T-cell (primary cell): Measurements from ENCODE around the gene CREB3L4. TPM values are rescaled to one million over a fixed set of nuclear protein-coding genes. Genes with fewer than 3 reads are reported as not detected.
"Not testable (repeated sequence)": the region's sequence is repeated elsewhere in the genome, so short reads cannot be mapped to it uniquely, and the experiment has no call there.

Experiments
- ATAC-seq, 4 experiments: fragments of 200-7000 bp in 3 of 4; fragments of 150-1000 bp in 1 of 4; cut with Tn5 transposase; replicated peaks in 1 of 4; 1 replicate in 3 of 4; 2 replicates in 1 of 4; pipeline ENCODE4 v1.10.0; 2021; ENCODE audit warnings: moderate library complexity in 3 of 4, mild to moderate bottlenecking in 2 of 4, moderate number of reproducible peaks in 1 of 4
- CTCF ChIA-PET, 2 donors: fragments of 300-600 bp; sonication (Branson Sonifier 250); formaldehyde crosslinking; loops; one replicate each; lab custom pipeline; 2022; ENCODE audit warnings: antibody characterized with exemption in 2 of 2; lab: Charles Lee
- POLR2A ChIA-PET, 2 donors: fragments of 300-600 bp; sonication (Branson Sonifier 250); formaldehyde crosslinking; loops; one replicate each; lab custom pipeline; 2022; ENCODE audit warnings: antibody characterized with exemption in 2 of 2; lab: Charles Lee
- DNase-seq, 35 experiments: peaks; one replicate each; pipeline versions ENCODE4 v3.0.0 to v3.0.0-alpha.2; 2013 to 2023
- H3K27ac ChIP-seq: one replicate; pipeline ENCODE4 v1.5.1; 2013; ENCODE audit warnings: low read length
- H3K27me3 ChIP-seq, 2 experiments: replicated peaks in 1 of 2; 1 replicate in 1 of 2; 2 replicates in 1 of 2; pipeline versions ENCODE4 v1.6.1 to v1.7.0; 2013; ENCODE audit warnings: low read length in 1 of 2, mixed read lengths in 1 of 2; ENCODE audit not compliant: control insufficient read depth in 2 of 2, insufficient read depth in 2 of 2; ENCODE audit errors: extremely low read depth in 1 of 2
- H3K36me3 ChIP-seq, 2 donors: 1 replicate in 1 of 2; 2 replicates in 1 of 2; pipeline versions ENCODE4 v1.6.1 to v1.7.0; 2013; ENCODE audit warnings: low read length in 1 of 2; ENCODE audit not compliant: control insufficient read depth in 2 of 2, insufficient read depth in 1 of 2; ENCODE audit errors: extremely low read depth in 1 of 2
- H3K4me1 ChIP-seq, 2 experiments: 1 replicate in 1 of 2; 2 replicates in 1 of 2; pipeline versions ENCODE4 v1.6.1 to v1.7.0; 2013; ENCODE audit warnings: low read length in 2 of 2, mixed read lengths in 1 of 2; ENCODE audit not compliant: insufficient read depth in 2 of 2, control insufficient read depth in 1 of 2; ENCODE audit errors: extremely low read depth in 1 of 2
- H3K4me3 ChIP-seq, 2 donors: 1 replicate in 1 of 2; 2 replicates in 1 of 2; pipeline versions ENCODE4 v1.5.1 to v1.7.0; 2013; ENCODE audit warnings: mild to moderate bottlenecking in 2 of 2, low read length in 1 of 2, moderate library complexity in 1 of 2; ENCODE audit not compliant: control insufficient read depth in 1 of 2; ENCODE audit errors: extremely low read depth in 1 of 2
- H3K9me3 ChIP-seq: 2 replicates; pipeline ENCODE4 v1.7.0; 2013
- H3K27ac Mint-ChIP-seq, 2 donors: one replicate each; pipeline ENCODE4 v1.8.0; 2020 to 2021; ENCODE audit warnings: mild to moderate bottlenecking in 2 of 2, mixed read lengths in 2 of 2
- H3K27me3 Mint-ChIP-seq, 2 donors: one replicate each; pipeline ENCODE4 v1.8.0; 2021 to 2022; ENCODE audit warnings: mixed read lengths in 2 of 2
- H3K36me3 Mint-ChIP-seq: one replicate; pipeline ENCODE4 v1.8.0; 2021; ENCODE audit warnings: mixed read lengths
- H3K4me1 Mint-ChIP-seq, 3 donors: one replicate each; pipeline ENCODE4 v1.8.0; 2020 to 2022; ENCODE audit warnings: mixed read lengths in 3 of 3, mild to moderate bottlenecking in 1 of 3
- H3K4me3 Mint-ChIP-seq, 3 donors: one replicate each; pipeline ENCODE4 v1.8.0; 2020 to 2022; ENCODE audit warnings: mild to moderate bottlenecking in 3 of 3, mixed read lengths in 3 of 3, moderate library complexity in 3 of 3
- H3K9me3 Mint-ChIP-seq, 3 donors: one replicate each; pipeline ENCODE4 v1.8.0; 2020 to 2022; ENCODE audit warnings: mixed read lengths in 3 of 3
- WGBS: methylation state at CpG from one replicate; pipeline ENCODE4 v1.1.5; 2013; ENCODE audit warnings: missing lambda C conversion rate; ENCODE audit not compliant: insufficient coverage; 5-methylcytosine and 5-hydroxymethylcytosine counted together
- total RNA-seq, 35 experiments: library from RNA in 6 of 35; stranded (reverse) in 6 of 35; fragments of 120-200 nt in 1 of 35; gene quantifications; one replicate each; pipeline versions ENCODE4 v1.2.1 to v1.2.4 and lab custom pipeline; 2013 to 2026

The CREB3L4 gene
- total RNA-seq, 5 donors from 2014 or later (not counting 1 experiment from before 2014, with no cell fraction given): 3.3 to 9.0 (median 6.3) TPM

DNA sequence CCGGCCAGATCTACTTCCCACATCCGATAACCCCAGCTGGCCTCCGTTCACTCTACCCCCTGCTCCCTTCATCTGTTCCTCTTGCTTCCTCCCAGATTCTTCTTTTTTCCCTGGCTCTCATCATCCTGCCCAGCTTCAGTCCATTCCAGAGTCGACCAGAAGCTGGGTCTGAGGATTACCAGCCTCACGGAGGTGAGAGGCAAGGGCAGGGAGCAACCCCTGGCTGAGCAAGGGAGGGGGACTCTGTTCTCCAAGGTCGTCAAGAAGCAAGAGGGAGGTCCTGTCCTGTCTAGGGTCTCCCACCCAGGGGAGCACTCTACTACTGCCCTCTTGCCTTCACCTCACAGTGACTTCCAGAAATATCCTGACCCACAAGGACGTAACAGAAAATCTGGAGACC is 5.8 kb downstream of the CREB3L4 start:
- H3K4me1 ChIP-seq: peaks cover 15 to 29% of the 10 kb centered on the region in 2 experiments
- H3K4me1 Mint-ChIP-seq: peaks cover 35 to 48% (median 44%) of the 10 kb centered on the region in 3 donors
- no peak overlapping the region for H3K4me3 ChIP-seq
- no peak overlapping the region for H3K27ac Mint-ChIP-seq
- no peak overlapping the region for H3K4me3 Mint-ChIP-seq
- 98% methylated on average over 4 of the region's 7 CpGs for WGBS
- no peaks in the 10 kb centered on the region for H3K27me3 ChIP-seq
- H3K27ac ChIP-seq: no peak overlapping the region
- peaks cover 15% of the 10 kb centered on the region for H3K36me3 Mint-ChIP-seq
- no peak for DNase-seq
- no peak for ATAC-seq
- CTCF ChIA-PET: no interaction called here
- no peaks in the 10 kb centered on the region for H3K9me3 ChIP-seq
- peaks cover 8 to 38% of the 10 kb centered on the region in 2 donors for H3K36me3 ChIP-seq
- H3K27me3 Mint-ChIP-seq: no peaks in the 10 kb centered on the region
- no peaks in the 10 kb centered on the region for H3K9me3 Mint-ChIP-seq
- POLR2A ChIA-PET: no interaction called here

GRCh38 chr1:153976819-153977249 is 9.1 kb downstream of the CREB3L4 start:
- Histone ChIP-seq H3K27ac (peak overlapping the region; percentile 74), H3K4me1 (peaks cover 15 to 28% of the 10 kb centered on the region in 2 experiments), H3K27me3 (no peaks in the 10 kb centered on the region), H3K4me3 (peak overlapping the region; percentile 93 to 96), H3K36me3 (peaks cover 8 to 38% of the 10 kb centered on the region in 2 donors), H3K9me3 (no peaks in the 10 kb centered on the region)
- CTCF ChIA-PET: interaction anchor here (0.5 to 3.4 kb wide), 8 partner anchors 9 to 296 kb away, joined by 3 to 23 read pairs (median 6); partner anchors contain the start of genes RAB13 (in 2 of the 2), CREB3L4 (in 1 of the 2), DENND4B (in 1 of the 2) and SLC39A1 (in 1 of the 2)
- 3% methylated on average over 6 of the region's 16 CpGs for WGBS
- peaks cover 39 to 47% (median 43%) of the 10 kb centered on the region in 3 donors for H3K4me1 Mint-ChIP-seq
- H3K27ac Mint-ChIP-seq: peak overlapping the region; percentile 96 to 97
- no peaks in the 10 kb centered on the region for H3K27me3 Mint-ChIP-seq
- H3K36me3 Mint-ChIP-seq: peaks cover 15% of the 10 kb centered on the region
- POLR2A ChIA-PET: interaction anchor here (0.5 to 2.9 kb wide), 7 partner anchors 9 to 199 kb away, joined by 3 to 20 read pairs (median 6); partner anchors contain the start of genes CREB3L4 (in 2 of the 2), RPS27 (in 1 of the 2) and SLC39A1 (in 1 of the 2)
- no peaks in the 10 kb centered on the region for H3K9me3 Mint-ChIP-seq
- DNase-seq (no peak), ATAC-seq (no peak)
- H3K4me3 Mint-ChIP-seq: peak overlapping the region; percentile 92 to 97 (median 97)

DNA sequence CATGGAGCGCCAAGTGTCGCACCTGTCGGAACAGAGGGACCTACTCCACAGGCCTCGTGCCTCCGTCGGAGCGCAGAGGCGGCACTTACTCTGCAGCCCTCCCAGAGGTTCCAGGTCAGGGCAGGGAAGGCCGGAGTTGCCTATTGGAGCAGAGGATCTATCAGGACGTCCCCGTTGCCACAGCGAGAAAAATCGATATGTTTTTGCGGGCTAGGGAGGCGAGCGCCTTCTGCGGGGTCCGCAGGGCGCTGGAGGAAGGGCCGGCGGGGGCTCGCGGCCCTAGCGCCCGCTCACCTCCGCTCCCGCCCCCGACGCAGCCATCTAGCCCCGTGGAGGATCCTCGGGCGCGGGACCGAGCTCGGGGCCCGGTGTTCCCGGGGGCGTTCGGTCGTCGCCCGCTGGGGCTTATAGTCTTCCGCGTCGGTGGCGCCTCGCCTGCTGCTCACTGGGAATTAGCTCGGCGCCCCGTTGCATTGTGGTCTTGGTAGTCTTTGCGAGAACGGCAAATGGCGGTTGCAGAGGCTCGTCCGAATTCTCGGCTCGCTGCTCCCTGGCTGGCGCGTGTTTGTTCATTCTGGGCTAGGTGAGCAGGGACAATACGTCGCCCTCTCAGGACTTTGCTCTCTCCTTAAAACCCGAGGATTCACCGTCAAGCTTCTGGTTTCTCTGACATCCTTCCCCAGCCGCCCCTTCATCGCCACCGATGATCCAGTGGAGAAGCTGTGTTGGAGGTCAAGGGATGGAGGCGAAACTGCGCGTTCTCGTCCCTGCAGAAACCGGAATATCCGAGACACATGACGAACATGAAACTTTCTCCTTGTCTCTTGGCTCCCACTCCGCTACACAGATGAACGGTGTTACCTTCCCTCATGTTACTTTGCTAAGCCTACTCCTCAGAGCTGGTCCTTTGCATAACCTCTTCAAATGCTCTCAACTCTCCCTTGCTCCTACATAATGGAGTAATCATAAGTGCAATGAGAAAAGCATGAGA is 9.8 kb downstream of the CREB3L4 start, which contains the start of gene JTB:
TSS of gene JTB (minus strand) at position 425 of the 991 bp plus-strand sequence. CDS start at position 3, 422 bp downstream.
- ChIA-PET CTCF (interaction anchor here (0.5 to 3.4 kb wide), 10 partner anchors 9 to 295 kb away, joined by 3 to 23 read pairs (median 8); partner anchors contain the start of genes RAB13 (in 2 of the 2), CREB3L4 (in 1 of the 2), DENND4B (in 1 of the 2) and RPS27 (in 1 of the 2)), POLR2A (interaction anchor here (0.5 to 2.9 kb wide), 11 partner anchors 8 to 344 kb away, joined by 3 to 20 read pairs (median 3); partner anchors contain the start of genes CREB3L4 (in 2 of the 2), CHTOP (in 1 of the 2), RPS27 (in 1 of the 2) and SLC39A1 (in 1 of the 2))
- Histone ChIP-seq H3K27ac (peak within 1 kb of the TSS; percentile 74), H3K4me1 (peaks cover 15 to 28% of the 10 kb centered on the region in 2 experiments), H3K27me3 (no peaks in the 10 kb centered on the region), H3K9me3 (no peaks in the 10 kb centered on the region), H3K36me3 (peaks cover 8 to 33% of the 10 kb centered on the region in 2 donors), H3K4me3 (peak within 1 kb of the TSS; percentile 93 to 96)
- ATAC-seq: peak; percentile 94 to 98 (median 96)
- Mint-ChIP-seq H3K36me3 (peaks cover 15% of the 10 kb centered on the region), H3K27me3 (no peaks in the 10 kb centered on the region), H3K4me3 (peak within 1 kb of the TSS; percentile 92 to 97 (median 97)), H3K4me1 (peaks cover 34 to 41% (median 36%) of the 10 kb centered on the region in 3 donors), H3K27ac (peak within 1 kb of the TSS; percentile 96 to 98), H3K9me3 (no peaks in the 10 kb centered on the region)
- DNase-seq: peak; percentile 66 to 91 (median 81)
- WGBS: under 1% methylated on average over 68 of the region's 75 CpGs

DNA sequence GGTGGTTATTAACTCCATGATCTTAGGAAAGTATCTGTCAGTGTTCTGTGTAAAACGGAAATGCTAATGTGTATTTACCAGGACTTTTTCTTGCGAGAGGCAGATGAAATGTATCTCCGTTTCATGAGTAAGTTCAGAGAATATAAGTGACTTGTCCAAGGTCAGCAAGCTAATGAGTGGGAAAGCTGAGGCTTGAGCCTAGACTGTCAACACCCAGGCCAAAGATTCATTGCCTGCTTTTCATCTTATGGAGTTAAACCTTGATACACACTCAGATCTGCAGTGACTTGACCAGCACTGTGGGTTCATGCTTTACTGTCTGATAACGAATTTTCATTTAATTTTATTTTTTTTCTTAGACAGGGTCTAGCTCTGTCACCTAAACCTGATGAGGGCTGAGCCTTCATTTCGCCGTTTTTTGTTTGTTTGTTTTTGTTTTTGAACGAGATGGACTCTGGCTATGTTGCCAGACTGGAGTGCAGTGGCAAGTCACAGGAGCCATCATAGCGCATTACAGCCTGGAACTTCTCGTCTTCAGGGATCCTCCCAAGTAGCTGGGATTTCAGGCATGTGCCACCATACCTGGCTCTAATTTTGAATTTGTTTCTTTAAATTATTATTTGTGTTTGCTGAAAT is 10.7 kb downstream of the CREB3L4 start:
- H3K27me3 ChIP-seq: no peaks in the 10 kb centered on the region
- POLR2A ChIA-PET: interaction anchor here (0.6 to 2.9 kb wide), 6 partner anchors 11 to 344 kb away, joined by 3 to 20 read pairs (median 7); partner anchors contain the start of genes CHTOP (in 1 of the 2), CREB3L4 (in 1 of the 2) and RPS27 (in 1 of the 2)
- Mint-ChIP-seq H3K9me3 (no peaks in the 10 kb centered on the region), H3K36me3 (peaks cover 15% of the 10 kb centered on the region), H3K27ac (peak overlapping the region; percentile 92 to 98), H3K27me3 (no peaks in the 10 kb centered on the region), H3K4me1 (peaks cover 33 to 36% (median 34%) of the 10 kb centered on the region in 3 donors), H3K4me3 (peak overlapping the region; percentile 92 to 97 (median 97))
- whole genome bisulfite sequencing: 57% methylated on average over 8 of the region's 9 CpGs
- no peak for ATAC-seq
- H3K9me3 ChIP-seq: no peaks in the 10 kb centered on the region
- H3K27ac ChIP-seq: peak overlapping the region; percentile 68
- no peak for DNase-seq
- peaks cover 15 to 28% of the 10 kb centered on the region in 2 experiments for H3K4me1 ChIP-seq
- CTCF ChIA-PET: interaction anchor here in 1 of 2 donors (0.6 to 3.4 kb wide), 7 partner anchors 8 to 32 kb away, joined by 3 to 23 read pairs (median 8); partner anchors contain the start of genes CREB3L4, DENND4B, RAB13 and RPS27
- peak overlapping the region; percentile 93 to 96 for H3K4me3 ChIP-seq
- H3K36me3 ChIP-seq: peaks cover 8 to 25% of the 10 kb centered on the region in 2 donors

GRCh38 chr1:153979091-153979490 is 11.4 kb downstream of the CREB3L4 start:
- not testable (repeated sequence) for H3K4me3 ChIP-seq, ATAC-seq, H3K9me3 Mint-ChIP-seq, H3K27me3 Mint-ChIP-seq, H3K27me3 ChIP-seq, H3K27ac ChIP-seq, DNase-seq, H3K9me3 ChIP-seq
- Mint-ChIP-seq H3K4me3 (peak overlapping the region; percentile 92 to 97 (median 97)), H3K27ac (peak overlapping the region in 1 of 2 donors; percentile 43), H3K36me3 (peaks cover 12% of the 10 kb centered on the region), H3K4me1 (peaks cover 32 to 33% (median 33%) of the 10 kb centered on the region in 3 donors)
- CTCF ChIA-PET: interaction anchor here in 1 of 2 donors (3.4 kb wide), 1 partner anchor 8 kb away, joined by 14 read pairs; the partner anchor contains the start of gene RAB13
- Histone ChIP-seq H3K4me1 (peaks cover 15 to 28% of the 10 kb centered on the region in 2 experiments), H3K36me3 (peaks cover under 1 to 18% of the 10 kb centered on the region in 2 donors)
- POLR2A ChIA-PET: interaction anchor here in 1 of 2 donors (1.7 kb wide), 1 partner anchor 11 kb away, joined by 6 read pairs; no protein-coding TSS in a partner anchor
- 100% methylated on average over 6 of the region's 12 CpGs for WGBS
